GM18505 (cell line): Measurements from ENCODE around the gene SMCO2.

ENCODE experiments used
- ATAC-seq: cut with Tn5 transposase; IDR thresholded peaks from one replicate; pipeline ENCODE4 v1.9.1; 2021; ENCODE audit not compliant: unreplicated experiment
- POLR2A ChIP-seq: IDR thresholded peaks from 4 replicates; pipeline ENCODE4 v1.6.1; 2011; ENCODE audit warnings: borderline replicate concordance; ENCODE audit not compliant: insufficient read depth, insufficient read length; ENCODE audit errors: extremely low read depth

Gene SMCO2

GRCh38 chr12:27511723-27512045 is 65.1 kb downstream of the SMCO2 start:
- TF ChIP-seq POLR2A: no peak
- ATAC-seq: no peak

DNA sequence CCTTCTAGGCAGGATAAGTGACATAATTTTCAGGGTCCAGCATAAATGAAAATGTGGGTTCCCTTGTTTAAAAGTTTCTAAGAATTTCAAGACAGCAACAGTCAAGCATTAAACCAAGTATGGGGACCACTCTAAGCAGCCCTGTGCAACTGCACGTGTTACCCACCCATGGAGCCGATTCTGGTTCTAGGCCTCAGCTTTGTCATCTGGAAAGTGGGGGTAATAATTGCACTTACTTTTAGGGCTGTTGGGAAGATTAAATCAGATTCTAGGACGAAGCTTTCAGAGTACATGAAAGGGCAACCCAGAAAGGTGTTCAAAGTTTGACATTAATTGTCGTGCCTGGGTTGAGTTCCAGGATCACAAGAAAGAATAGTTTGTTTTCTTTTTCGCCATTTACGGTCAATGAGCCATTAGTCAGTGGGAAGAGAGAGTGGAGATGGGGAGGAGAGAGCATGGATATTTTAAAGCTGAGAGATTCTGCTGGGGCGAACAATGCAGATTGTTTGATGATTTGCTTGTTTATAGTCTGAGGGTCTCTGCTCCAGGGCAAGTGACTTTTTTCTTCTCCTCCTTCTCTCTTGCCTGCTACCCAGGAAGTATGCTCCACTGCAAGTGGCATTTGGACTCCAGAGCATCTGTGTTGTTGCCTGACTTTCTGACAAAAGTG is 66.8 kb downstream of the SMCO2 start:
- no peak for ATAC-seq
- no peak for TF ChIP-seq POLR2A

- ATAC-seq: no peak
- TF ChIP-seq POLR2A: no peak
Measured at GRCh38 chr12:27515671-27516070, 69.1 kb downstream of the SMCO2 start.

GRCh38 chr12:27516625-27517024 is 70.1 kb downstream of the SMCO2 start:
- no peak for TF ChIP-seq POLR2A
- no peak for ATAC-seq

- TF ChIP-seq POLR2A: no peak
- no peak for ATAC-seq
Measured at GRCh38 chr12:27517546-27517945, 71.0 kb downstream of the SMCO2 start.

- no peak for ATAC-seq
- no peak for TF ChIP-seq POLR2A
Measured at GRCh38 chr12:27517961-27518665, 71.6 kb downstream of the SMCO2 start.

DNA sequence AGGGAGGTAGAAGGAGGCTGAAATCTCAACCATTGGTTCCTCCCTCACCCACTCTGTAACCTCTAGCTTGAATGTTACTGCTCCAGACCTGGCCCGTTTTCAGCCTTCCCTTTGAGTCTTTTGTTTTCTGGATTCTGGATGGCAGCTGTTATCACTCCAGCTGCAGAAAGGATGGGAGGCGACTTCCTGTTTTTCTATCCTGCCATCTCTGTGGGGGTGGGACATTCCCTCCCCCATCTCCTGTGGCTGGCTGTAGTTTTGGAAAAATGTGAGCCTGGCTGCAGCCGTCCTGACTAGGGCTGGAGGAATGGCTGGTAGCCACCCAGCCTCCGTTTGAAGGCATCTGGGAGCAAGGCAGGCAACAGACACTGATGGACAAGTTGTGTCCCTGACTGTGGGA is 74.5 kb downstream of the SMCO2 start:
- no peak for ATAC-seq
- no peak for TF ChIP-seq POLR2A

DNA sequence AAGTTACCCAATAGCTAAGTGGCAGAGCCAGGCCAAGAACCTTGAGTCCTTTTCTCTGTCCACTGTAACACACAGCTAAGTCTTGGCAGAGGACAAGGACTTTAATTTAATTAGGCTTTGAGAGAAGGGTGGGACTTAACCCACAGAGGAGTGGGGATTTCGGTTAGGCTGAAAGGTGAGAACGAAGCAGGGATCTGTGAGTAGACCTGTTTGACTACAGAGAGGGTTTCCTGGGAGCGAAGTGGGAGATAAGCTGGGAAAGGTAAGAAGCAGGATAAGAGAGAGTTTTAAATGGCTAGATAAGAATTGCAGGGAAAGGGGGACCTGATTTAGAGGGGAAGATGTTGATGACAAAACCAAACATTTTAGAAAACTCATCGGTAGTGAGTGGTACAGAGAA is 75.4 kb downstream of the SMCO2 start:
- ATAC-seq: no peak
- no peak for TF ChIP-seq POLR2A

- TF ChIP-seq POLR2A: no peak
- peak; percentile 2 for ATAC-seq
Measured at GRCh38 chr12:27523305-27523641, 76.7 kb downstream of the SMCO2 start.

GRCh38 chr12:27523642-27524493 is 77.3 kb downstream of the SMCO2 start, which contains the start of gene PPFIBP1:
Gene PPFIBP1 (plus strand): TSS chr12:27524206. CDS start chr12:27633397, 109,191 bp downstream.
- peak; percentile 97 for ATAC-seq
- TF ChIP-seq POLR2A: peak; percentile 61

- no peak for TF ChIP-seq POLR2A
- no peak for ATAC-seq
Measured at GRCh38 chr12:27524494-27524835, 77.9 kb downstream of the SMCO2 start.

DNA sequence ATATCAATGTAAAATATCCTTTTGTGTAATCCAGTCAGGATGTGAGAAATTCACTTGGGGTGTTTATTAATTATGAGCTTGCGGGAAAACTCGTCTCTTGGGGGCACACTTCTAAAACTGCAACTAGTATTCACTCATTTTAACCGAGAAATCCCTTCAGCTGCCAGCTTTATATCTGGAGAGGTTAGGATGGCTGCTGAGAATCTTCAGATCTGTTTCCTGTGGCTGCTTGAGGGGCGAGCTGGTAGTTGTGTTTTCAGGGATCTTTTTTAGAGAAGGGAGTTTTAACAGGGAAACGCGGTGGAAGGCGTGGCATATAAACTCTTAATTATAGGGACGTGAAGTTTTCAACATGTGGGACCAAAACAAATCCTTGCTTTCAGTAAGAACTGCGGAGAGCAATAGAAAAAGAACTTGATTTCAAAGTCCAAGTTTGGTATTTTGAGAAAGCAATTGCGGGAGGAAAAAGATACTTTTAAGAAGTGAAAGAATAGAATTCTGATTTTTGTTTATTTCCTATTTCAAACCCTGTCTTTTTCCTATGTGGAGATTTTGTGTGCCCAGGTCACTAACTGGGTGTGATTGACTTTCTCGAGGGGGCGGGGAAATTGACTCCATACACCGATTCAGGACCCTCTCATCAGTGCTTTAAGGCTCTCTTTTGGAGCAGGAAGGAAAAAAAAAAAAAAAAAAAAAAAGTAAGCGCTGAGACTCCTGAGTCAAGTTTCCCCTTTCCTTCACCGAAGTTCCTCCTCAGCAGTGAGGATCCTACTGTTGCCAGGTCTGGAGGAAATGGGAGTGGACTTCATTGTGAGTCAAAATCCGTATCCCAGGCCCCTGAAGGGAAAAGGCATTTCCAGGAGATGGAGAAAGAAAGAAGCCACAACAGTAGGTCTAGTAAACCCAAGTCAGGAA is 78.6 kb downstream of the SMCO2 start:
- TF ChIP-seq POLR2A: no peak
- no peak for ATAC-seq

- TF ChIP-seq POLR2A: no peak
- ATAC-seq: no peak
Measured at GRCh38 chr12:27527512-27527911, 81.0 kb downstream of the SMCO2 start.
